ENCODE results near the gene SNX6. TPM values are rescaled to one million over a fixed set of nuclear protein-coding genes. Genes with fewer than 3 reads are reported as not detected.
A peak's percentile ranks its signal among the peaks of the same experiment; 100 is the strongest.

SNX6 gene
- total RNA-seq, 1 donor from 2014 or later, result 83.9 TPM

GRCh38 chr14:34671716-34672115 is 41.8 kb upstream of the SNX6 start:
- no peak overlapping the region for H3K4me3 Mint-ChIP-seq
- H3K27me3 Mint-ChIP-seq, result peaks cover 6% of the 10 kb centered on the region
- no peaks in the 10 kb centered on the region for H3K9me3 Mint-ChIP-seq
- no peak overlapping the region for H3K27ac Mint-ChIP-seq
- no peaks in the 10 kb centered on the region for H3K4me1 Mint-ChIP-seq (ENCODE audit: unreplicated experiment)
- DNase-seq (ENCODE audit: extremely low spot score, unreplicated experiment), result no peak
- TF ChIP-seq, protein P1, sequence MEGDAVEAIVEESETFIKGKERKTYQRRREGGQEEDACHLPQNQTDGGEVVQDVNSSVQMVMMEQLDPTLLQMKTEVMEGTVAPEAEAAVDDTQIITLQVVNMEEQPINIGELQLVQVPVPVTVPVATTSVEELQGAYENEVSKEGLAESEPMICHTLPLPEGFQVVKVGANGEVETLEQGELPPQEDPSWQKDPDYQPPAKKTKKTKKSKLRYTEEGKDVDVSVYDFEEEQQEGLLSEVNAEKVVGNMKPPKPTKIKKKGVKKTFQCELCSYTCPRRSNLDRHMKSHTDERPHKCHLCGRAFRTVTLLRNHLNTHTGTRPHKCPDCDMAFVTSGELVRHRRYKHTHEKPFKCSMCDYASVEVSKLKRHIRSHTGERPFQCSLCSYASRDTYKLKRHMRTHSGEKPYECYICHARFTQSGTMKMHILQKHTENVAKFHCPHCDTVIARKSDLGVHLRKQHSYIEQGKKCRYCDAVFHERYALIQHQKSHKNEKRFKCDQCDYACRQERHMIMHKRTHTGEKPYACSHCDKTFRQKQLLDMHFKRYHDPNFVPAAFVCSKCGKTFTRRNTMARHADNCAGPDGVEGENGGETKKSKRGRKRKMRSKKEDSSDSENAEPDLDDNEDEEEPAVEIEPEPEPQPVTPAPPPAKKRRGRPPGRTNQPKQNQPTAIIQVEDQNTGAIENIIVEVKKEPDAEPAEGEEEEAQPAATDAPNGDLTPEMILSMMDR (conservative IDR thresholded peaks at IDR 0.05), result no peak
- no peaks in the 10 kb centered on the region for H3K36me3 Mint-ChIP-seq

DNA sequence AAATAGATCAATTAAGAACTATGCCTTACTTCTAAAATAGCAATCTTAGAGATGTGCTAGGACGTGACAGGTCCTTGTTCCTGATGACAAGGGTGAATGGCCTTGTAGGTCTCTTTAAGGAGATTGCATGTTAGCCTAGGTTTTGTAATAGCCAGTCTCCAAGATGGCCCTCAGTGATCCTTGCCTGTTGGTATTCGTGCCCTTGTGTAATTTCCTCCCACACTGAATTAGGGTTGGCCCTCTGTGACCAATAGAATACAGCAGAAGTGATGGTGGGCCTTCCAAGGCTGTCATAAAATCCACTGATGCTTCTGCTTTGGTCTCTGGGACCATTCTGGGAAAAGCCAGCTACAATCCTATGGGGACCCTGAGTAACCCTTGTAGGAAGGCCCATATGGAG is 38.2 kb upstream of the SNX6 start:
- H3K27ac Mint-ChIP-seq, result no peak overlapping the region
- TF ChIP-seq, protein P1 (conservative IDR thresholded peaks at IDR 0.05), result no peak
- H3K27me3 Mint-ChIP-seq, result peaks cover 6% of the 10 kb centered on the region
- H3K36me3 Mint-ChIP-seq, result no peaks in the 10 kb centered on the region
- no peak for DNase-seq (ENCODE audit: extremely low spot score, unreplicated experiment)
- no peaks in the 10 kb centered on the region for H3K4me1 Mint-ChIP-seq (ENCODE audit: unreplicated experiment)
- peaks cover 3% of the 10 kb centered on the region for H3K9me3 Mint-ChIP-seq
- H3K4me3 Mint-ChIP-seq, result no peak overlapping the region

DNA sequence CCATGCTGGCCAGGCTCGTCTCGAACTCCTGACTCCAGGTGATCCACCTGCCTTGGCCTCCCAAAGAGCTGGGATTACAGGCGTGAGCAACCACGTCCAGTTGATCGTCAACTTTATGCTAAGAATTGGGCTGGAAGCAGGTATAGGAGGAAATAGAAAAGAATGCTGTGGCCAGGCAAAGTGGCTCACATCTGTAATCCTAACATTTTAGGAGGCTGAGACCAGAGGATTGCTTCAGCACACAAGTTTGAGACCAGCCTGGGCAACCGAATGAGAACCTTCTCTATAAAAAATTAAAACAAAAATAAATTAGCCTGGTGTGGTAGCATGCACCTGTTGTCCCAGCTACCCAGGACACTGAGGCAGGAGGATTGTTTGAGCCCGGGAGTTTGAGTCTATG is 37.1 kb upstream of the SNX6 start:
- Mint-ChIP-seq H3K4me1 (ENCODE audit: unreplicated experiment) (no peaks in the 10 kb centered on the region), H3K27me3 (peaks cover 6% of the 10 kb centered on the region)
- TF ChIP-seq, protein P1 (conservative IDR thresholded peaks at IDR 0.05), result no peak

GRCh38 chr14:34665785-34666435 is 36.0 kb upstream of the SNX6 start:
- Mint-ChIP-seq H3K4me1 (ENCODE audit: unreplicated experiment) (no peaks in the 10 kb centered on the region), H3K4me3 (no peak overlapping the region), H3K9me3 (peaks cover 6% of the 10 kb centered on the region), H3K27ac (peak overlapping the region; percentile 16), H3K36me3 (no peaks in the 10 kb centered on the region), H3K27me3 (peaks cover 6% of the 10 kb centered on the region)
- TF ChIP-seq, protein P1 (conservative IDR thresholded peaks at IDR 0.05), result no peak
- no peak for DNase-seq (ENCODE audit: extremely low spot score, unreplicated experiment)

More for the DNA sequence above, 37.1 kb upstream of the SNX6 start:
- Mint-ChIP-seq H3K27ac (no peak overlapping the region), H3K9me3 (peaks cover 6% of the 10 kb centered on the region), H3K36me3 (no peaks in the 10 kb centered on the region), H3K4me3 (no peak overlapping the region)
- DNase-seq (ENCODE audit: extremely low spot score, unreplicated experiment), result no peak

DNA sequence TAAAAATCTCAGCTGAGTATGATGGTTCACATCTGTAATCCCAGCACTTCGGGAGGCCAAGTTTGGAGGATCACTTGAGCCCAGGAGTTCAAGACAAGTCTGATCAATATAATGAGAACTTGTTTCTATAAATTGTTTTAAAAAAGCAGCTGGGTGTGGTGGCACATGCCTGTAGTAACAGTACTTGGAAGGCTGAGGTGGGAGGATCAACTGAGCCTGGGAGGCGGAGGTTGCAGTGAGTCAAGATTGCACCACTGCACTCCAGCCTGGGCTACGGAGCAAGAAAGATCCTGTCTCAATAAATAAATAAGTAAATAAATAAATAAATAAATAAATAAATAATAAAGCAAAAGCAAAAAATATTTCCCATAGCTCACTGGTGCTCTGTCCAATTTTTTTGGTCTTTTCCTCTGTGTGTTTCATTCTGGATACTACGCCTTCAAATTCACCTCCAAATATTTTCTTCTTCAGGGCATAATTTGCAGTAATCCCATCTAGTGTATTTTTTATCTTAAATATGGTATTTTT is 32.7 kb upstream of the SNX6 start:
- H3K27ac Mint-ChIP-seq, result no peak overlapping the region
- H3K36me3 Mint-ChIP-seq, result no peaks in the 10 kb centered on the region
- TF ChIP-seq, protein P1 (conservative IDR thresholded peaks at IDR 0.05), result no peak
- no peak overlapping the region for H3K4me3 Mint-ChIP-seq
- H3K4me1 Mint-ChIP-seq (ENCODE audit: unreplicated experiment), result peaks cover 8% of the 10 kb centered on the region
- no peak for DNase-seq (ENCODE audit: extremely low spot score, unreplicated experiment)
- H3K9me3 Mint-ChIP-seq, result peaks cover 6% of the 10 kb centered on the region
- H3K27me3 Mint-ChIP-seq, result no peaks in the 10 kb centered on the region
